ENCODE results near the gene KRT16. TPM values are rescaled to one million over a fixed set of nuclear protein-coding genes. Genes with fewer than 3 reads are reported as not detected.
"Not testable (repeated sequence)": the region's sequence is repeated elsewhere in the genome, so short reads cannot be mapped to it uniquely, and the experiment has no call there.

KRT16 gene
- total RNA-seq, 1 experiment from 2014 or later: 42.6 TPM

DNA sequence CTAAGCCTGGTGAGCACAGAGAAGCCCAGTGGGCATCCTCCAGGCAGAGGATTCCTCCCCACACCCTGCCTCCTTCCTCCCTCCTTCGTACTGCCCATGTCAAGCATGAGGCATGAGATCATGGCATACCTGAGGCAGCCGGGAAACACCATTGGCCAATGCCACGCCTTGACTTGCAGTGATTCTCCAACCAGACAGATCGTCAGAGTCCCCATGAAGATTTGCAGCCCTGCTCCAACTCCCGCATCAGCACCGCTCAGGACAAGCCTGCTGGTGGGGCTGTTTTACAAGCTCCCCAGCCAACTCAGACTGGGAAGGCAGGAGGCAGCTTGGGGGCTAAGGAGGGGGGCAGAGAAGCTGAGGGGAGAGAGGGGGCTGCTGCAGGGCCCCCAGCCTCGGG lies 2.9 kb upstream of the KRT16 start:
- no peaks in the 10 kb centered on the region for H3F3A ChIP-seq (ENCODE audit: low read length, unreplicated experiment)
- no peak overlapping the region for H3K27ac ChIP-seq (ENCODE audit: low read length)
- no peaks in the 10 kb centered on the region for H4K20me1 ChIP-seq (ENCODE audit: low read length)
- ATAC-seq: no peak
- H3K9me2 ChIP-seq (replicated peaks; ENCODE audit: low read length): no peaks in the 10 kb centered on the region
- H3K4me3 ChIP-seq (ENCODE audit: low read length): no peak overlapping the region
- peak; percentile 55 for DNase-seq
- ChIA-PET CTCF (no interaction called here), POLR2A (ENCODE audit: unreplicated experiment) (no interaction called here)
- no peaks in the 10 kb centered on the region for H3K36me3 ChIP-seq (ENCODE audit: low read depth, low read length)
- no TSS peak for BruUV-seq (replicated peaks)
- no peak overlapping the region for H2AFZ ChIP-seq (ENCODE audit: low read length)
- no peak overlapping the region for H3K4me2 ChIP-seq (ENCODE audit: low read length)
- intact Hi-C loops (cut with micrococcal nuclease): no loop called here
- H3K9me3 ChIP-seq (ENCODE audit: low read length): no peaks in the 10 kb centered on the region
- H3K79me2 ChIP-seq (ENCODE audit: low read length): no peaks in the 10 kb centered on the region
- TF ChIP-seq EZH2phosphoT487 (IDR thresholded peaks at IDR 0.05; ENCODE audit: borderline replicate concordance, low read length) (no peak), EZH2 (IDR thresholded peaks at IDR 0.05; ENCODE audit: low read length, unreplicated experiment) (no peak)
- TF ChIP-seq, protein P1, sequence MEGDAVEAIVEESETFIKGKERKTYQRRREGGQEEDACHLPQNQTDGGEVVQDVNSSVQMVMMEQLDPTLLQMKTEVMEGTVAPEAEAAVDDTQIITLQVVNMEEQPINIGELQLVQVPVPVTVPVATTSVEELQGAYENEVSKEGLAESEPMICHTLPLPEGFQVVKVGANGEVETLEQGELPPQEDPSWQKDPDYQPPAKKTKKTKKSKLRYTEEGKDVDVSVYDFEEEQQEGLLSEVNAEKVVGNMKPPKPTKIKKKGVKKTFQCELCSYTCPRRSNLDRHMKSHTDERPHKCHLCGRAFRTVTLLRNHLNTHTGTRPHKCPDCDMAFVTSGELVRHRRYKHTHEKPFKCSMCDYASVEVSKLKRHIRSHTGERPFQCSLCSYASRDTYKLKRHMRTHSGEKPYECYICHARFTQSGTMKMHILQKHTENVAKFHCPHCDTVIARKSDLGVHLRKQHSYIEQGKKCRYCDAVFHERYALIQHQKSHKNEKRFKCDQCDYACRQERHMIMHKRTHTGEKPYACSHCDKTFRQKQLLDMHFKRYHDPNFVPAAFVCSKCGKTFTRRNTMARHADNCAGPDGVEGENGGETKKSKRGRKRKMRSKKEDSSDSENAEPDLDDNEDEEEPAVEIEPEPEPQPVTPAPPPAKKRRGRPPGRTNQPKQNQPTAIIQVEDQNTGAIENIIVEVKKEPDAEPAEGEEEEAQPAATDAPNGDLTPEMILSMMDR (conservative IDR thresholded peaks at IDR 0.05; ENCODE audit: low read depth, low read length): no peak
- H3K9ac ChIP-seq (ENCODE audit: low read length): no peak overlapping the region
- H3K4me1 ChIP-seq (ENCODE audit: insufficient read depth, low read length): peaks cover 10% of the 10 kb centered on the region
- H3K27me3 ChIP-seq (ENCODE audit: low read length): no peaks in the 10 kb centered on the region

DNA sequence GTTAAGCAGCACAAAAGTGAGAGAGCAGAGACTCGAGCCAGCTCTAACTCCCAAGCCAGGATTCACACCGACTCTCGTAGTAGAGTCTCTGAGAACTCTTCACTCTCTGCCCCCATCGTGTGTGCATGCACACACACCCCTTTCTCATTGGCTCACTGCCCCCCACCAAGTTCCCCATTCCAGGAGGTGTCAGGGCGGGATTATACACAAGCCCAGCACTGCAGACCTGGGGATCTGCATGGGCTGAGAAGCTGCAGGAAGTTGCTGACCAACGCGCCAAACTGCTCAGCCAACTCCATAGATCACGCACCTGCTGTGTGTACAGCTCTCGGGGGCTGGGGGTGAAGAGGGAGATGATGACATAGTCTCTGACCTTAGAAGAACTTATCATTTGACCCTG lies 2.2 kb upstream of the KRT16 start:
- CTCF ChIA-PET: not testable (repeated sequence)

DNA sequence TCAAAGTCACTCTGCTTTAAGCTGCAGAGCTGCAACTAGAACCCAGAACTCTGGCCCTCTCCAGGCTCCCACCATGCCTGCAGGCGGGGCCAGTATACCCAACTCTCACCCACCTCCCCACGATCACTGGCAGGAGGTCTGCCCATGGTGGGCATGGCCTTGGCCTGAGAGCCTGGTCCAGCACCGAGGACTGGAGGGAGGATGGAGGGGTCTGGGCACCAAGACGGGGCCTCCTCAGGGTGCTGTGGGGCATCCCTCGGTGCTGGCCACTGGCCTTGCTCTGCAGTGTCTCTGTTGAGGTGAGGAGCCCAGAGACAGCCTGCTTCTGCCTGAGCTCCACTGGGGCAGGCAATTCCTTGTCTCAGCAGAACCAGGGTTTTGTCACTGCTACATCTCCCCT lies 1.5 kb upstream of the KRT16 start:
- Histone ChIP-seq H3F3A (ENCODE audit: low read length, unreplicated experiment) (no peaks in the 10 kb centered on the region), H4K20me1 (ENCODE audit: low read length) (no peaks in the 10 kb centered on the region), H3K27ac (ENCODE audit: low read length) (no peak overlapping the region), H2AFZ (ENCODE audit: low read length) (no peak overlapping the region), H3K4me1 (ENCODE audit: insufficient read depth, low read length) (peaks cover 10% of the 10 kb centered on the region), H3K36me3 (ENCODE audit: low read depth, low read length) (no peaks in the 10 kb centered on the region), H3K79me2 (ENCODE audit: low read length) (no peaks in the 10 kb centered on the region), H3K4me3 (ENCODE audit: low read length) (no peak overlapping the region), H3K9me2 (replicated peaks; ENCODE audit: low read length) (no peaks in the 10 kb centered on the region), H3K9ac (ENCODE audit: low read length) (no peak overlapping the region), H3K9me3 (ENCODE audit: low read length) (no peaks in the 10 kb centered on the region), H3K4me2 (ENCODE audit: low read length) (no peak overlapping the region), H3K27me3 (ENCODE audit: low read length) (no peaks in the 10 kb centered on the region)
- intact Hi-C loops (cut with micrococcal nuclease): no loop called here
- BruUV-seq (replicated peaks): no TSS peak
- no peak for TF ChIP-seq EZH2phosphoT487 (IDR thresholded peaks at IDR 0.05; ENCODE audit: borderline replicate concordance, low read length)
- no peak for TF ChIP-seq EZH2 (IDR thresholded peaks at IDR 0.05; ENCODE audit: low read length, unreplicated experiment)
- TF ChIP-seq, protein P1 (conservative IDR thresholded peaks at IDR 0.05; ENCODE audit: low read depth, low read length): no peak
- ATAC-seq (no peak), DNase-seq (no peak)
- ChIA-PET CTCF (no interaction called here), POLR2A (ENCODE audit: unreplicated experiment) (no interaction called here)

More for the DNA sequence above, 2.2 kb upstream of the KRT16 start:
- H3K27me3 ChIP-seq (ENCODE audit: low read length); intact Hi-C loops (cut with micrococcal nuclease); DNase-seq; H3K9me3 ChIP-seq (ENCODE audit: low read length); H3K9ac ChIP-seq (ENCODE audit: low read length); H3K27ac ChIP-seq (ENCODE audit: low read length); BruUV-seq (replicated peaks); H2AFZ ChIP-seq (ENCODE audit: low read length); H3K9me2 ChIP-seq (replicated peaks; ENCODE audit: low read length); H3K4me2 ChIP-seq (ENCODE audit: low read length); H3K4me3 ChIP-seq (ENCODE audit: low read length); H4K20me1 ChIP-seq (ENCODE audit: low read length); POLR2A ChIA-PET (ENCODE audit: unreplicated experiment); H3K36me3 ChIP-seq (ENCODE audit: low read depth, low read length); H3F3A ChIP-seq (ENCODE audit: low read length, unreplicated experiment); H3K4me1 ChIP-seq (ENCODE audit: insufficient read depth, low read length); ATAC-seq; H3K79me2 ChIP-seq (ENCODE audit: low read length): not testable (repeated sequence)
